Measurements from ENCODE around the gene C3orf22.

GRCh38 chr3:126582311-126582710, 23.6 kb upstream of the C3orf22 start:
- no peak for TF ChIP-seq CTCF (IDR thresholded peaks at IDR 0.05; ENCODE audit: low read length)
- TF ChIP-seq EZH2 (optimal IDR thresholded peaks at IDR 0.05; ENCODE audit: low read depth, low read length) = no peak
- TF ChIP-seq EZH2phosphoT487 (IDR thresholded peaks at IDR 0.05; ENCODE audit: low read length) = no peak
